Activated CD4-positive, alpha-beta T cell treated with anti-CD3 and anti-CD28 coated beads, Interleukin-2, amount 50 U/mL, for 1 hour (primary cell): Measurements from ENCODE around the gene SMARCB1.

Source experiments
- DNase-seq: peaks from one replicate; pipeline ENCODE4 v3.0.0-alpha.2; 2020

Gene SMARCB1

GRCh38 chr22:23804781-23805291 is 18.1 kb downstream of the SMARCB1 start:
- no peak for DNase-seq

- DNase-seq, result no peak
Measured at GRCh38 chr22:23806837-23807236, 20.1 kb downstream of the SMARCB1 start.

- no peak for DNase-seq
Measured at GRCh38 chr22:23812378-23812777, 25.6 kb downstream of the SMARCB1 start.

GRCh38 chr22:23815541-23816155 is 28.9 kb downstream of the SMARCB1 start:
- DNase-seq, result no peak

- DNase-seq, result no peak
Measured at GRCh38 chr22:23816156-23816976, 29.6 kb downstream of the SMARCB1 start.

- DNase-seq, result no peak
Measured at GRCh38 chr22:23817146-23817545, 30.4 kb downstream of the SMARCB1 start.

- DNase-seq, result no peak
Measured at GRCh38 chr22:23818541-23818940, 31.8 kb downstream of the SMARCB1 start.

- DNase-seq, result no peak
Measured at GRCh38 chr22:23820748-23821211, 34.0 kb downstream of the SMARCB1 start.

- DNase-seq, result no peak
Measured at GRCh38 chr22:23822101-23822671, 35.4 kb downstream of the SMARCB1 start.

- DNase-seq, result no peak
Measured at GRCh38 chr22:23823331-23823791, 36.6 kb downstream of the SMARCB1 start.

GRCh38 chr22:23824476-23825245 is 37.9 kb downstream of the SMARCB1 start:
- DNase-seq, result no peak

GRCh38 chr22:23825246-23825905 is 38.6 kb downstream of the SMARCB1 start:
- DNase-seq, result no peak

GRCh38 chr22:23826510-23827350 is 40.0 kb downstream of the SMARCB1 start:
- no peak for DNase-seq

- DNase-seq, result no peak
Measured at GRCh38 chr22:23827351-23827995, 40.7 kb downstream of the SMARCB1 start.

- DNase-seq, result no peak
Measured at GRCh38 chr22:23828800-23829680, 42.3 kb downstream of the SMARCB1 start.

GRCh38 chr22:23829845-23830372 is 43.1 kb downstream of the SMARCB1 start:
- no peak for DNase-seq

- DNase-seq, result no peak
Measured at GRCh38 chr22:23831261-23831660, 44.5 kb downstream of the SMARCB1 start.

- no peak for DNase-seq
Measured at GRCh38 chr22:23831781-23832180, 45.0 kb downstream of the SMARCB1 start.

- no peak for DNase-seq
Measured at GRCh38 chr22:23832226-23833016, 45.7 kb downstream of the SMARCB1 start.
